Suppressor macrophage treated with lipopolysaccharide for 1 hour (primary cell): ENCODE measurements around the gene RET.

Experiments used
- DNase-seq, 3 donors: peaks; one replicate each; pipeline ENCODE4 v3.0.0-alpha.2; 2020 to 2022

Gene RET

GRCh38 chr10:43044961-43045621 lies 31.8 kb upstream of the RET start:
- no peak for DNase-seq

GRCh38 chr10:43045631-43046287 lies 31.1 kb upstream of the RET start:
- no peak for DNase-seq

GRCh38 chr10:43046288-43046991 lies 30.4 kb upstream of the RET start:
- no peak for DNase-seq

- no peak for DNase-seq
Observed at GRCh38 chr10:43047288-43047970, 29.4 kb upstream of the RET start.

- no peak for DNase-seq
Observed at GRCh38 chr10:43048301-43049051, 28.4 kb upstream of the RET start.

GRCh38 chr10:43049081-43049551 lies 27.8 kb upstream of the RET start:
- DNase-seq = no peak

- DNase-seq = no peak
Observed at GRCh38 chr10:43050011-43050410, 26.9 kb upstream of the RET start.

GRCh38 chr10:43053825-43054224 lies 23.0 kb upstream of the RET start:
- DNase-seq = no peak

GRCh38 chr10:43054593-43054992 lies 22.3 kb upstream of the RET start:
- DNase-seq = no peak

- no peak for DNase-seq
Observed at GRCh38 chr10:43055217-43055616, 21.7 kb upstream of the RET start.

GRCh38 chr10:43055991-43056567 lies 20.8 kb upstream of the RET start:
- no peak for DNase-seq

GRCh38 chr10:43056568-43057011 lies 20.3 kb upstream of the RET start:
- no peak for DNase-seq

GRCh38 chr10:43057231-43057711 lies 19.6 kb upstream of the RET start:
- DNase-seq = no peak

- no peak for DNase-seq
Observed at GRCh38 chr10:43057831-43058340, 19.0 kb upstream of the RET start.

- no peak for DNase-seq
Observed at GRCh38 chr10:43058716-43059335, 18.0 kb upstream of the RET start.

- DNase-seq = no peak
Observed at GRCh38 chr10:43059336-43059720, 17.5 kb upstream of the RET start.

GRCh38 chr10:43059828-43060227 lies 17.0 kb upstream of the RET start:
- DNase-seq = no peak

GRCh38 chr10:43060291-43060690 lies 16.6 kb upstream of the RET start:
- no peak for DNase-seq

GRCh38 chr10:43061331-43061730 lies 15.5 kb upstream of the RET start:
- no peak for DNase-seq

GRCh38 chr10:43061760-43062159 lies 15.1 kb upstream of the RET start:
- no peak for DNase-seq

- DNase-seq = no peak
Observed at GRCh38 chr10:43062402-43063160, 14.3 kb upstream of the RET start.
